Stimulated activated CD4-positive, alpha-beta T cell treated with anti-CD3 and anti-CD28 coated beads, Interleukin-2, amount 100 ng/mL, for 4 hours (primary cell): Measurements from ENCODE around the gene CA12.
"Not testable (repeated sequence)": the region's sequence is repeated elsewhere in the genome, so short reads cannot be mapped to it uniquely, and the experiment has no call there.

ENCODE experiments used
- DNase-seq: peaks from one replicate; pipeline ENCODE4 v3.0.0-alpha.2; 2020; ENCODE audit warnings: low read depth

CA12 gene

GRCh38 chr15:63357061-63357460 lies 24.6 kb downstream of the CA12 start:
- no peak for DNase-seq

DNA sequence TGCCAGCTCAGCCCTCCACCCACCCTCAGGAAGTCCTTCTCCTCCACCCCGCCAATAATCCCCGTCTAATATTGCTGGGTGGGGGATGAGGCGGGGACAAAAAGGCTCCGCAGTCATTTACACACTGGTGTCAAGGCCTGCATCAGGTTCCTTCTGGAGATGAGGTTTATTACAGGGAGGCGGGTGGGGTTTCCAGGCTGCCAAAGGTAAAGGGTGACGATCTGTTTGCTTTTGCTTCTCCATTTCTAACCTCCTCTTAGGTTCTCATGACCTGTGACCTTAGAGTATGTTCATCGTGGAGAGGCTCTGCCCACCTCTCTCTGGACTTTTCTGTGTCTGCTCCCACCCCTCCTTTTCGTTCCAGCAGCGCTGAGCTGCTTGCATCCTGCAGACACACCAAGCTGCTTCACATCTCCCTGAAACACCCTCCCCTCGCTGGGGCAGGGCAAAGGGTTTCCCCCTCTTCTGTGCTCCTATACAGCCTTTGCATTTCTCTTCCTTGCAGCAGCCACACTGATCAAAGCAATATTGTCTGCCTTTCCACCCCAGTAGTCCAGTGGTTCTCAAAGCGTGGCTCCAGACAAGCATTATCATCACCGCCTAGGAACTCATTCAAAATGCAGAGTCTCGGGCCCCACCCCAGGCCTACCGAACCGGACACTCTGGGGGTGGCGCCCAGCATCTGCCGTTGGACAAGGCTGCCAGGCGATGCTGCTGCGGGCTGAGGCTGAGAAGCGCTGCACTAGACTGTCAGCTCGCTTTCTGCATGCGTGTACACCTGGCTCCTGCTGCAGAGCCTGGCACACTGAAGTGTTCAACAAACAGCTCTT lies 26.6 kb downstream of the CA12 start:
- DNase-seq, result no peak

DNA sequence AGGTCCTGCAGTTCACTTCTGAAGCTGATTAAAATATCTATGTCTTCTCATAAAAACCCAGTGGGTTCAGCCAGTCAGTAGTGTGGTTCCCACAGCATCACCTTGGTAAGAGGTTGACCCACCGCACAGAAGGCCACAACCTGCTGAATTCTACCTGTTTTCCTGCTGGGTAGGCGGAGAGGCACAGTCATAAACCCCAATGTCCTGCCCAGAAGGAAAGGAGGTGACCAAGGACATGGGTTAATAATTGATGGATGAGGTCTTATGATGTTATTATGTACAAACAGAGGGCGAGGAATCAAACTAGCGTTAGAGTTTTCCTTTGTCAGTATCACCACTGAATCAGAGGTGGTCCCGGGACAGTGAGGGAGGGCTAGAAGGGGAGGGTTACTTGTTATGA lies 27.8 kb downstream of the CA12 start:
- DNase-seq, result no peak

- no peak for DNase-seq
Measured at GRCh38 chr15:63353261-63353660, 28.4 kb downstream of the CA12 start.

DNA sequence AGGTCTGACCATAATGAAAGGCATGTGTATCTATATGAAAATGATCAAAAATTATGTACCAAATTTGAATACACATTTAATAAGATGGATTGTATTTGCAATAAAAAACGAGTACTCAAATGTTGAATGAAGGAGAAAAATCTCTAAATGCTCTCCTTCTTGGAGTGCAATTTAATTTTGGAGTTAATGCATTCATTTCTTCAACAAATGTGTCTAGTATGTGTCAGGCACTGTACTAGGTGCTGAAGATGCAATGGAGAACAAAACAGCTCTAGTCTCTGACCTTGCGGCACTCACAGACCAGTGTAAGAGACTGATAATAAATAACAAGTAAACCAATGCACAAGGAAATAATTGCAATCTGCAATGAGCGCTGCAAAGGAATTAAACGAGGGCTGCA lies 28.8 kb downstream of the CA12 start:
- no peak for DNase-seq

DNA sequence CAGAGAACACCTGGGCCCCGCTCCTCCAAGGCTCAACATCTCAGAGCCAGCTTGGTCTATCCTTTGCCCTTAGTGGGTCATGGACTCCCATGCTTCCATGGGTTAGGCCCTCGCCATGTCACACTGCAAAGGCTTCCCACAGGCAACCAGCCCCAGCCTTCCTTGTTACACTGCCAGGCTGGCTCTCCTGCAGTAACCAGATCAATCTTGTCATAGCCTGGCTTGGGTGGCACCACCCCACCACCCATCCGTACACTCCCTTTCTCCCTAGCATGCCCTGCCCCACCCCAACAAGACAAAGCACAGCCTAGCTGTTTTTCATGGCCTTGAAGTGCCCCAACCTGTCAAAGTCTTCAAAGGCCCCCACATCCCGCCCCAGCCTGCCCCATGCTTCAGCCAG lies 30.5 kb downstream of the CA12 start:
- DNase-seq, result no peak

DNA sequence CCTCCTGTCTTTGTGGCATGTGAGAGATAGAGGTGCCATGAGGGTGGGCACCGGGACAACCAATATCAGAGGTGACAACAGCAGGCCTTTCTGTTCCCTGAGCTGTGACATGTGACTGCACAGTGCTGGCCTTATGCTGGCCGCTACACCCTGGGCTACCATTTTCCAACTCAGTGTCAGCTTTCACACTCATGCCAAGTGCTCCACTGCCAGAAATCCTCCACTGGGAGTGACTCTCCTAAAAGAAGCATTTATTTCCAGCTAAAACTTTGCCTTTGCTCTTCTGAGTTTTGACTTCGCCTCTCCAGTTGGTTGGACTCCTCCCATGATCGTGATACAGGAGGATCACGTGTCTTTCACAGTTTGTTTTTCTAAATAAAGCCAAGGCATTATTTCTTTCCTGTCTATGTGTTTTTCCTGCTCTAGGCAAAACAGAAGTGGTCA lies 31.4 kb downstream of the CA12 start:
- no peak for DNase-seq

GRCh38 chr15:63349621-63350020 lies 32.0 kb downstream of the CA12 start:
- no peak for DNase-seq

- no peak for DNase-seq
Measured at GRCh38 chr15:63349156-63349555, 32.5 kb downstream of the CA12 start.

DNA sequence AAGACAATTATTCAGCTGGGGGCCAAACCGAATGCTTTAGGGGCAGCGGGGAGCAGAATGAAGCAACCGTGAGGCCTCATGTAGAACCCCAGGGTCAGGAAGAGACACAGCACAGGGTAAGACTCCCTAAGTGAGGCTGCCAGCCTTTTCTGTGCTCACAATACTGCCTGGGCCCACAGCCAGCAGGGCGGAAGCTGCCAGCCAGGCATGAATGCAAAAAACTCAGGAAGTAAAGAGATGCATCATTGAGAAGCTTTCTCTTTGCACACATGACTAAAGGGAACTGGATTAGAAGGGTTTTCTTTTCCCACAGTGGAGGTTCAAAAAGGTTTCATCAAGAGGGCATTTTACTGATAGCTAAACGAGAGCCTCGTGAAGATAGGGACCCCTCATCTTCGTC lies 33.3 kb downstream of the CA12 start:
- no peak for DNase-seq

- DNase-seq, result no peak
Measured at GRCh38 chr15:63347074-63347857, 34.4 kb downstream of the CA12 start.

GRCh38 chr15:63345391-63345752 lies 36.3 kb downstream of the CA12 start:
- no peak for DNase-seq

- no peak for DNase-seq
Measured at GRCh38 chr15:63344731-63345390, 36.8 kb downstream of the CA12 start.

GRCh38 chr15:63342996-63343562 lies 38.6 kb downstream of the CA12 start:
- DNase-seq, result not testable (repeated sequence)

DNA sequence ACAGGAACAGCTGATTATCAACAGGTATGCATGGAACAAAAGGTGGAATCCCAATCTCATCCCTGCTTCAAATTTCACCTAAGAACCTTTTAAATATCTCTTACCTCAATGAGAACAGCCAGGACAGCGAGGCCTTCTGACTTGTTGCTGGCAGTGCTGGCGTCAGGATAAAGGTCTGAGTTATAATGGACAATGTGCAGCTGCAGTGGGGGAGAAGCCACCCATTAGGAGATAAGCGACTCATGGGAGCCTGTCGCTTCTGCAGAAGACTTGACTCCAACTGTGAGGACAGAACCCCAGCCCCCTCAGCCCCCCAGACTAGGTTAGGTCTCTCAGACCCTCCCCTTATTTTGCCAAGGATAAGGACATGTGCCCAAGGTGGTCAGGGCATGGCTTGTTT lies 39.7 kb downstream of the CA12 start:
- DNase-seq, result no peak

DNA sequence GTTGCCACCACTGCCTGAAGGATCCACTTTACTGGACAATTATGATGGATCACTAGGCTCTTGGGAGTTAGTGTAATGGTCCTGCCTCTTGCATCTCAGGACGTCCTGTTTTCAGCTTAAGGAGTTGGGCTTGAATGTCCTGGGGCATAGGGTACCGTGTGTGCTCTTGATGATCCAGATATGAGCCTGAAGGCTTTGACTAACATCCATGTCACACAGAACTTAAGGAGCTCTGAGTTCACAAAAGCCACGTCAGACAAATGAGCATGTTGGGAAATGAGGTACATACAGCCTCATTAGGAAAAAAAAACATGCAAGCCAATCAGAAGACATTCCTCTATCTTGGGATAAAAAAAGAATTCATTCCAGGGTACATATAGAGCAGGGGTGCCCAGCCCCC lies 40.8 kb downstream of the CA12 start:
- no peak for DNase-seq

DNA sequence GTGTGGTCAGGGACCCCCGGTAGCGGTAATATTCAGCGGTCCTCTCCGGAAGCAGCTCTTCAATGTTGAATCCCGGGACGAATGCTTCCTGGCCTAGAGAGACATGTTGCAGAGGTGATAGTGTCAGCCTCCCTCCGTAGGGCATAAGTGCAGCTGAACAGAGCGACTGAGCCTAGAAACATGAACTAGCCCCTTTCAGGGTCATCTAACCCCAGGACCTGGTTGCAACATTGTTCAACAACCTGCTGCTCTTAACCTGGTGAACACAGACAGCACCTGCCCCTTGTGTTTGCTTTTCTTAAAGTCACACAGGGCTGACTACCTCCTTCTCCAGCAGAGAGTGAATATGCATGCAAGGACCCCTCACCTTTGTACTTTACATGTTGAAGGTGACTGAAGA lies 41.3 kb downstream of the CA12 start:
- DNase-seq, result no peak

GRCh38 chr15:63339836-63340235 lies 41.8 kb downstream of the CA12 start:
- no peak for DNase-seq

- no peak for DNase-seq
Measured at GRCh38 chr15:63339006-63339766, 42.5 kb downstream of the CA12 start.

- no peak for DNase-seq
Measured at GRCh38 chr15:63338170-63338569, 43.5 kb downstream of the CA12 start.

- no peak for DNase-seq
Measured at GRCh38 chr15:63337046-63337445, 44.6 kb downstream of the CA12 start.
